Measurements from ENCODE around the gene KCNA3.

KCNA3 gene

GRCh38 chr1:110684491-110684890 lies 9.8 kb upstream of the KCNA3 start:
- TF ChIP-seq CTCF (IDR thresholded peaks at IDR 0.05; ENCODE audit: control insufficient read depth, extremely low read depth, insufficient read depth), result no peak
- no peak for DNase-seq (ENCODE audit: low read depth)
- no peak overlapping the region for H3K4me3 ChIP-seq (ENCODE audit: low read depth, low read length)

GRCh38 chr1:110682898-110683297 lies 8.2 kb upstream of the KCNA3 start:
- TF ChIP-seq CTCF (IDR thresholded peaks at IDR 0.05; ENCODE audit: control insufficient read depth, extremely low read depth, insufficient read depth), result no peak
- no peak overlapping the region for H3K4me3 ChIP-seq (ENCODE audit: low read depth, low read length)
- no peak for DNase-seq (ENCODE audit: low read depth)

- DNase-seq (ENCODE audit: low read depth), result no peak
- H3K4me3 ChIP-seq (ENCODE audit: low read depth, low read length), result no peak overlapping the region
- no peak for TF ChIP-seq CTCF (IDR thresholded peaks at IDR 0.05; ENCODE audit: control insufficient read depth, extremely low read depth, insufficient read depth)
These were observed 5.4 kb upstream of the KCNA3 start for GRCh38 chr1:110680036-110680735.

- H3K4me3 ChIP-seq (ENCODE audit: low read depth, low read length), result no peak overlapping the region
- DNase-seq (ENCODE audit: low read depth), result no peak
- TF ChIP-seq CTCF (IDR thresholded peaks at IDR 0.05; ENCODE audit: control insufficient read depth, extremely low read depth, insufficient read depth), result no peak
These were observed 2.8 kb upstream of the KCNA3 start for GRCh38 chr1:110677526-110677925.

- H3K4me3 ChIP-seq (ENCODE audit: low read depth, low read length), result no peak overlapping the region
- no peak for TF ChIP-seq CTCF (IDR thresholded peaks at IDR 0.05; ENCODE audit: control insufficient read depth, extremely low read depth, insufficient read depth)
- peak; percentile 50 for DNase-seq (ENCODE audit: low read depth)
These were observed 2.2 kb upstream of the KCNA3 start for GRCh38 chr1:110676970-110677369.

- no peak overlapping the region for H3K4me3 ChIP-seq (ENCODE audit: low read depth, low read length)
- DNase-seq (ENCODE audit: low read depth), result no peak
- no peak for TF ChIP-seq CTCF (IDR thresholded peaks at IDR 0.05; ENCODE audit: control insufficient read depth, extremely low read depth, insufficient read depth)
These were observed 486 bp upstream of the KCNA3 start for GRCh38 chr1:110675060-110675791.
